Activated B cell treated with CpG ODN at 0.5 μM for 24 hours (primary cell): Measurements from ENCODE around the gene RNF222. TPM values are rescaled to one million over a fixed set of nuclear protein-coding genes. Genes with fewer than 3 reads are reported as not detected.
"Not testable (repeated sequence)": the region's sequence is repeated elsewhere in the genome, so short reads cannot be mapped to it uniquely, and the experiment has no call there.

ENCODE experiments used
- ATAC-seq: fragments of 200-7000 bp; cut with Tn5 transposase; one replicate; pipeline ENCODE4 v1.10.0; 2021; ENCODE audit warnings: low read depth, mild to moderate bottlenecking, moderate library complexity
- CTCF ChIA-PET: fragments of 350-600 bp; sonication (Branson Sonifier 250); formaldehyde crosslinking; loops from one replicate; lab custom pipeline; 2021; ENCODE audit warnings: antibody characterized with exemption; lab: Charles Lee
- POLR2A ChIA-PET: fragments of 350-600 bp; sonication (Branson Sonifier 250); formaldehyde crosslinking; loops from one replicate; lab custom pipeline; 2021; ENCODE audit warnings: antibody characterized with exemption; lab: Charles Lee
- DNase-seq: peaks from one replicate; pipeline ENCODE4 v3.0.0; 2022
- H3K27ac Mint-ChIP-seq: one replicate; pipeline ENCODE4 v1.8.0; 2020; ENCODE audit warnings: mixed read lengths
- H3K27me3 Mint-ChIP-seq: one replicate; pipeline ENCODE4 v1.8.0; 2021; ENCODE audit warnings: mixed read lengths
- H3K36me3 Mint-ChIP-seq: one replicate; pipeline ENCODE4 v1.8.0; 2021; ENCODE audit warnings: low read depth, mixed read lengths
- H3K4me1 Mint-ChIP-seq: one replicate; pipeline ENCODE4 v1.8.0; 2021; ENCODE audit warnings: mixed read lengths
- H3K4me3 Mint-ChIP-seq: one replicate; pipeline ENCODE4 v1.8.0; 2020; ENCODE audit warnings: mild to moderate bottlenecking, mixed read lengths
- H3K9me3 Mint-ChIP-seq: one replicate; pipeline ENCODE4 v1.8.0; 2020; ENCODE audit warnings: mixed read lengths
- CTCF ChIP-seq: fragments of 200-600 bp; IDR thresholded peaks from one replicate; pipeline ENCODE4 v1.8.0; 2022; ENCODE audit warnings: antibody characterized with exemption, mild to moderate bottlenecking
- intact Hi-C: fragments of 100-400 bp; cut with micrococcal nuclease; formaldehyde crosslinking; loops from one replicate; pipeline ENCODE4 v1.15.1; 2024
- total RNA-seq: library from RNA; stranded (reverse); gene quantifications from 2 replicates; pipeline ENCODE4 v1.2.3, GENCODE V29; 2022

Gene RNF222
- total RNA-seq, 1 donor from 2014 or later, result not detected

- Mint-ChIP-seq H3K4me1 (peaks cover 2% of the 10 kb centered on the region), H3K9me3 (no peaks in the 10 kb centered on the region), H3K27ac (no peak overlapping the region), H3K36me3 (no peaks in the 10 kb centered on the region), H3K27me3 (peaks cover 39% of the 10 kb centered on the region), H3K4me3 (no peak overlapping the region)
- ChIA-PET CTCF (no interaction called here), POLR2A (no interaction called here)
- ATAC-seq, result no peak
- intact Hi-C loops, result no loop called here
- no peak for TF ChIP-seq CTCF
- no peak for DNase-seq
Observed at GRCh38 chr17:8398980-8399379, 1.4 kb upstream of the RNF222 start.

GRCh38 chr17:8394497-8394896 is 3.1 kb downstream of the RNF222 start:
- H3K27me3 Mint-ChIP-seq, result peaks cover 19% of the 10 kb centered on the region
- POLR2A ChIA-PET, result interaction anchor here (0.6 to 1.6 kb wide), 3 partner anchors 14 to 222 kb away, joined by 3 read pairs; no protein-coding TSS in a partner anchor

GRCh38 chr17:8393470-8394231 is 4.0 kb downstream of the RNF222 start:
- Mint-ChIP-seq H3K9me3 (no peaks in the 10 kb centered on the region), H3K27ac (peak overlapping the region; percentile 35), H3K4me1 (peaks cover 9% of the 10 kb centered on the region), H3K36me3 (no peaks in the 10 kb centered on the region), H3K4me3 (peak overlapping the region; percentile 11), H3K27me3 (peaks cover 16% of the 10 kb centered on the region)
- CTCF ChIA-PET, result interaction anchor here (0.9 to 1.3 kb wide), 2 partner anchors 17 to 63 kb away, joined by 3 read pairs; no protein-coding TSS in a partner anchor
- ATAC-seq, result peak; percentile 77
- no peak for DNase-seq
- intact Hi-C loops, result no loop called here
- TF ChIP-seq CTCF, result no peak
- POLR2A ChIA-PET, result interaction anchor here (0.6 to 1.6 kb wide), 5 partner anchors 14 to 355 kb away, joined by 3 to 5 read pairs (median 3); no protein-coding TSS in a partner anchor

More at GRCh38 chr17:8394497-8394896, 3.1 kb downstream of the RNF222 start:
- H3K4me1 Mint-ChIP-seq, ATAC-seq, H3K27ac Mint-ChIP-seq, H3K9me3 Mint-ChIP-seq, H3K4me3 Mint-ChIP-seq, intact Hi-C loops, DNase-seq, H3K36me3 Mint-ChIP-seq: not testable (repeated sequence)
- CTCF ChIA-PET, result interaction anchor here (0.9 kb wide), 1 partner anchor 62 kb away, joined by 3 read pairs; no protein-coding TSS in a partner anchor

- Mint-ChIP-seq H3K27ac (no peak overlapping the region), H3K27me3 (peaks cover 11% of the 10 kb centered on the region), H3K9me3 (no peaks in the 10 kb centered on the region), H3K4me3 (no peak overlapping the region), H3K36me3 (no peaks in the 10 kb centered on the region), H3K4me1 (peaks cover 9% of the 10 kb centered on the region)
- ChIA-PET POLR2A (interaction anchor here (1.6 kb wide), 1 partner anchor 44 kb away, joined by 5 read pairs; no protein-coding TSS in a partner anchor), CTCF (interaction anchor here (1.0 to 1.3 kb wide), 2 partner anchors 9 to 17 kb away, joined by 3 read pairs; no protein-coding TSS in a partner anchor)
- intact Hi-C loops, result no loop called here
- ATAC-seq, result no peak
- no peak for TF ChIP-seq CTCF
- no peak for DNase-seq
Observed at GRCh38 chr17:8392674-8393469, 4.8 kb downstream of the RNF222 start.

GRCh38 chr17:8392274-8392673 is 5.4 kb downstream of the RNF222 start:
- Mint-ChIP-seq H3K9me3 (no peaks in the 10 kb centered on the region), H3K4me3 (no peak overlapping the region), H3K27ac (no peak overlapping the region), H3K4me1 (peaks cover 9% of the 10 kb centered on the region), H3K36me3 (no peaks in the 10 kb centered on the region), H3K27me3 (peaks cover 8% of the 10 kb centered on the region)
- ATAC-seq, result no peak
- intact Hi-C loops, result no loop called here
- ChIA-PET CTCF (interaction anchor here (1.0 kb wide), 1 partner anchor 9 kb away, joined by 3 read pairs; no protein-coding TSS in a partner anchor), POLR2A (interaction anchor here (0.6 kb wide), 1 partner anchor 126 kb away, joined by 3 read pairs; no protein-coding TSS in a partner anchor)
- no peak for DNase-seq
- no peak for TF ChIP-seq CTCF
